Measurements from ENCODE around the gene PARD3B. TPM values are rescaled to one million over a fixed set of nuclear protein-coding genes. Genes with fewer than 3 reads are reported as not detected.

The PARD3B gene
- total RNA-seq, 1 experiment from 2014 or later = 6.4 TPM

DNA sequence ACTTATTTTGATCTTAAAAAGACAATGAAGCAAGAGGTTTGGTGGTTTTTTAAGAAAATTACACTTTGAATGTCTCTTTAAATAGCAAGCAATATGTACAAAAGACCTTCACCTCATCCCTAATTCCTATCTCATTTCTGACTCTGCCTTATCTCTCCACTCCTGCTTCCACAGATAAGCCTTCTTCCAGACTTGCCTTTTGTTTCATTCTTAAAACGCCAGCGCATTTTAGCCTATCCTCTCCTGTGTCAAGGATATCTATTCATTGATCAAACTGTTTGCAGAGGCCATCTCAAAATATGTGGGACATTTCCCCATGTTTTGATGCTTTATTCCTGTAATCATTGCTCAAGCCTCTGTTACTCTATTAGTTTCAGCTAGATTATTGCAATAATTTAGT is 562.5 kb downstream of the PARD3B start:
- no peak overlapping the region for H3K4me3 Mint-ChIP-seq
- H3T11ph ChIP-seq (ENCODE audit: low read length) = no peak overlapping the region
- no peak overlapping the region for H3K14ac ChIP-seq (ENCODE audit: insufficient read depth, low read length)
- no peaks in the 10 kb centered on the region; a peak in 1 of 5 replicates for H3K9me3 Mint-ChIP-seq
- H3K27me3 Mint-ChIP-seq (ENCODE audit: low read depth) = no peaks in the 10 kb centered on the region
- H2BK15ac ChIP-seq (ENCODE audit: low read depth, low read length) = no peak overlapping the region
- no peak overlapping the region for H3K18ac ChIP-seq (ENCODE audit: insufficient read length, low read depth, low read length)
- H3K27me3 ChIP-seq (ENCODE audit: insufficient read depth, low read length) = no peaks in the 10 kb centered on the region
- H3K56ac ChIP-seq (ENCODE audit: insufficient read length, low read depth, low read length) = no peak overlapping the region
- no peaks in the 10 kb centered on the region for H3K4me1 ChIP-seq (ENCODE audit: insufficient read depth, low read length)
- H4K20me1 ChIP-seq (ENCODE audit: control insufficient read depth, insufficient read depth, insufficient read length) = no peaks in the 10 kb centered on the region
- no peak for TF ChIP-seq CTCF (conservative IDR thresholded peaks at IDR 0.05)
- no peak overlapping the region for H4K5ac ChIP-seq (ENCODE audit: insufficient read length, low read depth, low read length)
- H3K79me2 ChIP-seq (ENCODE audit: insufficient read depth, low read length) = no peaks in the 10 kb centered on the region
- no peak overlapping the region for H2BK12ac ChIP-seq (ENCODE audit: insufficient read length, low read depth, low read length)
- no peak overlapping the region for H2AK5ac ChIP-seq (ENCODE audit: insufficient read length, low read length)
- no peak overlapping the region for H2AFZ ChIP-seq (ENCODE audit: low read length)
- no peak overlapping the region for H3K23ac ChIP-seq (ENCODE audit: insufficient read length, low read depth, low read length)
- no peak overlapping the region for H3K4me2 ChIP-seq (ENCODE audit: insufficient read depth, insufficient read length, low read length)
- no peak overlapping the region for H2BK20ac ChIP-seq (ENCODE audit: low read depth, low read length, poor library complexity, severe bottlenecking)
- no peak overlapping the region for H4K8ac ChIP-seq (replicated peaks; ENCODE audit: insufficient read length, low read depth, low read length)
- no peaks in the 10 kb centered on the region for H3K23me2 ChIP-seq (ENCODE audit: insufficient read length, low read depth, low read length, poor library complexity, severe bottlenecking)
- H3K4ac ChIP-seq (ENCODE audit: low read depth, low read length) = no peak overlapping the region
- H3K27ac Mint-ChIP-seq = no peak overlapping the region
- no peak overlapping the region for H4K91ac ChIP-seq (ENCODE audit: insufficient read length, low read depth, low read length)
- H3K36me3 Mint-ChIP-seq (ENCODE audit: insufficient read depth in 1 of 3, low read depth in 3 of 3) = no peaks in the 10 kb centered on the region; a peak in 1 of 7 replicates
- H3K4me1 Mint-ChIP-seq = peaks cover 0 to 8% of the 10 kb centered on the region in 2 experiments; a peak in 2 of 4 replicates
- no peak overlapping the region for H2BK120ac ChIP-seq (ENCODE audit: low read depth, low read length, poor library complexity, severe bottlenecking)
- H3K9ac ChIP-seq (ENCODE audit: extremely low read depth, insufficient read length, low read length) = no peak overlapping the region
- no peaks in the 10 kb centered on the region for H3K9me3 ChIP-seq (ENCODE audit: control insufficient read depth, low read depth, low read length)
- WGBS (ENCODE audit: extremely low coverage, insufficient read length, low lambda C conversion rate) = no CpG with 5 or more reads among the region's 2 CpGs
- no peaks in the 10 kb centered on the region for H3K79me1 ChIP-seq (ENCODE audit: insufficient read depth, low read depth, low read length, poor library complexity, severe bottlenecking)
- H2BK5ac ChIP-seq (ENCODE audit: insufficient read length, low read length) = no peak overlapping the region
- no peak overlapping the region for H3K27ac ChIP-seq (ENCODE audit: insufficient read length, low read depth, low read length)
- DNase-seq = no peak

Measured in H9 (cell line).